NCI-H748 treated with DMSO at 0.1 percent for 48 hours (cell line): Measurements from ENCODE around the gene SYNJ1.
"Not testable (repeated sequence)": the region's sequence is repeated elsewhere in the genome, so short reads cannot be mapped to it uniquely, and the experiment has no call there.

Source experiments
- DNase-seq: peaks from one replicate; lab custom pipeline; 2025; lab: John Stamatoyannopoulos, UW

Gene SYNJ1

DNA sequence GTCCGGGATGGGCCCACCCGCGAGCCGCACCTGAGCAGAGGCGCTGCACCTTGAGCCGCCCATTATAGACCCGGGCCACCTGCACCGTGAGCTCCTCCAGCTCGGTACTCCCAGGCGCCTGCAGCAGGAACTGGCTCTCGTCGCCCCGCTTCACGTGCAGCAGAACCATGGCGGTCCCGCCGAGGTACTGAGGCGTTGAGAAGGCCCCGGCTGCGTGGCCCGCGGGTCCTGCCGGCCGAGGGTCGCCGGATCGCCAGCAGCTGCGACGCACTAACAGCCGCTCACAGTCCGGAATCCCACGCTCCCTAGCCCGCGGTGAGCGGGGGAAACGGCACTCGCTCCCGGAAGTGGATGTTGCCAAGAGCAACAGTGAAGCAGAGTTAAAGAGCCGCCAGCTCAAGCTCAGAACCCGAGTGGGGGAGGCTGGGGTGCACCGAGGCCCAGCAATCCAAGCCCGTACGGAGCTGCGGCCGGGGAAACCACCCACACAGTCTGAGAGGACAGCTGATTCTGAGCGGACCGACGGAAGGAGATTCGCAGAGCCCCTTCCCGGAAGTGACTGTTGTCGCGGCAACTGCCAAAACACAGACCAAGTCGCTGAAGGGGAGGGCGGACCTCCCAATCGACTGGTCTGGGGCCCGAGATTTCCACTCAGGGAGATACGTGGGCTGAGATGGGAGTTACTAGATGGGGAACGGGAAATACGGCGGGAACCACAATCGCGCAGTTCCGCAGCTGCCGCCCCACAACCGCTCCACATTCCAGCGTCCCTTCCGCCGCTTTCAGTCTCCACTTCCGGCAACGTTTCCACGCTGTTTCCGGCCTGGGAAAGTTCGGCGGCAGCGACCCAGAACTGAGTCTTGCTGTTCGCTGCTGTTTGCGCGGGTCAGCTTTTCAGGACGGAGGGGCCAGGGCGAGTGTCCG lies 115.5 kb downstream of the SYNJ1 start, which contains the start of gene CFAP298:
TSS of gene CFAP298 (minus strand) at position 303 of the 924 bp plus-strand sequence. CDS start at position 169, 134 bp downstream.
- DNase-seq: peak; percentile 64

DNA sequence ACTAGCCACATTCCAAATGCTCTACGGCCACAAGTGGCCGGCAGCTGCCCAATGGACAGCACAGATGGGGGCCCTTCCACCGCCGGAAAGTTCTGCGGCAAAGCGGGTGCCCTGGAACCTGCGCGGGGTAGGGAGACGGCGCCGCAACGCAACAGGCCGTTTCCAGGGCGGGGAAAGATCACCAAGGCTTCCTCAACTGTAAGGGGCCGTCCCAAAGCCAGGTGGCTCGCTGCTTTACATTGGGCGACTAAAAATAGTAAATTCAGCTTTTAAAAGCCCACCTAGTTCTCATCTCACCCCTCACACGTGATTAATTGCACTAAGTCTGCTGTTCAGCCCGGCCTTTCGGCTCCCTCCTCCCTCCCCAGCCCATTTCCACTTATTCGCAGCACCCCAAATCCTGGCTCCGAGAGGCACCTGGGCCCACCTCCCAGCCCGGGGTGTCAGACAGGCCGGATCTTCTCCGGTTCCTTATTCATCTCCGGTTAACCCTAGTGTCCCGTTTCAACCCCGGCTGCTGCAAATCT lies 116.3 kb downstream of the SYNJ1 start:
- no peak for DNase-seq

- DNase-seq: not testable (repeated sequence)
Measured at GRCh38 chr21:32610940-32611339, 116.9 kb downstream of the SYNJ1 start.

DNA sequence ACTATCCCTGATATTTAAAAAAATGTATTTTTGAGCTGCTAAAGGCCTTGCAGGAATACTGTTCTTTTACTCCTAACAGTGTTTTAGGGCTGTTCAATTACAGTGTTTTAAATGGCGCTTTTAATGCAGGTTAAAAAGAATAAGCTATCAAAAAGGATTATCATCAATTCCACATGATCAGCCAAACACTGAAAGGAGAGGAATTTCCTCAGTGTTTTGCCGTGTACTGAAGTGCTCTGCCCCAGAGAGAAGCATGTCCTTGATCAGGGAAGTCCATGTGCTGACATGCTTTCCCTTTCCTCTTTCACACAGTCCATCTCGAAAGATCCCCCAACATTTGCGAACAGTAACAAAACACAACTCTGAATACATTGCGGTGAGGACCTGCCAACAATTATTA lies 119.0 kb downstream of the SYNJ1 start:
- DNase-seq: no peak

DNA sequence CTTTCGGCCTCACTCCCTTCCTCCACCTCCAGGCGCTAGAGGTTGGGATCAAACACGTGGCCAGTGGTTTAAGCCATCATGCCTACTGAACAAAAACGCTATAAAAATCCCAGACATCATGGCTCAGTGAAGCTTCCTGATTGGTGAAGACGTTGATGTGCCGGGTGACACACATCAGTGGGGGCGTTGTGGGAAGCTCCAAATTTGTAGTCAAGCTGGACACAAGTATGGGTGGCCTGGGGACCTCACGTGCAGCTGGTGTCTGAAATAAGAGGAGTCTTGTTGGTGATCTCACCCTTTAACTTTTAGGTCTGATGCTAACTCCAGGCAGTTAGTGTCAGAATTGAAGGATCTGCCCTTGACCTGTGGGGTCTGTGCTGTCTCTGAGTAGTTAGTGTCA lies 122.3 kb downstream of the SYNJ1 start:
- no peak for DNase-seq

DNA sequence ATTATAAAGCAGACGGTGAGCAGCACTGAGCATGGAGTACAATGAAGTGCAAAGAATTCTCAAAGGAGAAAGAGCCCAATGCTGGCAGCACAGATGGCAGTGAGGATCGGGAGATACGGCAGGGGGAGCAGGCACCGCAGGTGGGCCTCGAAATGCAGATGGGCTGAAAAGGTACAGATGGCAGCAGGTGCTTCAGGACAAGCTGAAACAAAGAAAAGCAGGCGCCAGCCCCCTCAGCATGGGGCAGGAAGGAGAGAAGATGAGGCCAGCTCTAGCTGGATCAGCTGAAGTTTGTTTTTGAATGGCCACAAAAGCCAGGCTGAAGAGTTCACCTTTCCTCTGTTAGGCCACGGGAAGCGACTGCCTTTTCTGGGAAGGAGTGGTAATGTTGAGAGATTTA lies 123.3 kb downstream of the SYNJ1 start:
- DNase-seq: peak; percentile 54

GRCh38 chr21:32603131-32603530 lies 124.7 kb downstream of the SYNJ1 start:
- DNase-seq: no peak

- no peak for DNase-seq
Measured at GRCh38 chr21:32602099-32602498, 125.7 kb downstream of the SYNJ1 start.

- DNase-seq: no peak
Measured at GRCh38 chr21:32599526-32599925, 128.3 kb downstream of the SYNJ1 start.

GRCh38 chr21:32599091-32599490 lies 128.7 kb downstream of the SYNJ1 start:
- DNase-seq: no peak

DNA sequence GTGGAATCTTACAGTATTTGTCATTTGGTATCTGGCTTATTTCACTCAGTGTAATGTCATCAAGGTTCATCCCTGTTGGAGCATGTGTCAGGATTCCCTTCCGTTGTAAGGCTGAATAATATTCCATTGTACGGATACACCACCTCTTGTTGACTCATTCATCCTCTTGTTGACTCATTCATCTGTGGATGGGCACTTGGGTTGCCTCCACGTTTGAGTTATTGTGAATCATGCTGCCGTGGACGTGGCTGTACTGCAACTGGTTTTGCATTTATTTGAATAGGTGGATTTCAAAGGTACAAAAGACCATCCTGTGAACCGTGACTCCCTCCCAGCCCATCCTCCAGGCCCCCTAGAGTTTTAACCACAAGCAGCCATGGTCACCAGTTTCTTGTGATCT lies 130.6 kb downstream of the SYNJ1 start:
- DNase-seq: no peak

DNA sequence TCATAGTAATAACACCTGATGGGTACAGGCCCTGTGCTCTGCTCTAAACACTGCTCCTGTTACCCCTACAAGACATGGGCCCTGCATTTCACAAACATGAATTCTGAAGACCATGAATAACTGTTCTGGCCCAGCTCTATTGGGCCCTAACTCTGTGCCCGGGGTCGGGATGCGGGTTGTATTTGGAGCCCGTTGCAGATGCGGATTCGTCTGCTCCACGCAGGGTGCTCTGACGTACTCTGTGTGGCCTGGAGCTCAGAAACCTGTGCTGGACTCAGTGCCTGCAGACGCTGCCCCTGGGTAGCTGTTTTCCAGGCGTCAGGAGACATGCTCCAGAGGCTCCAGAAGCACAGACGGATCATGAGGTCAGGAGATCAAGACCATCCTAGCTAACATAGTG lies 132.4 kb downstream of the SYNJ1 start:
- no peak for DNase-seq

- no peak for DNase-seq
Measured at GRCh38 chr21:32593690-32594089, 134.1 kb downstream of the SYNJ1 start.

- no peak for DNase-seq
Measured at GRCh38 chr21:32592929-32593502, 134.8 kb downstream of the SYNJ1 start.

GRCh38 chr21:32590130-32590529 lies 137.7 kb downstream of the SYNJ1 start:
- DNase-seq: no peak

DNA sequence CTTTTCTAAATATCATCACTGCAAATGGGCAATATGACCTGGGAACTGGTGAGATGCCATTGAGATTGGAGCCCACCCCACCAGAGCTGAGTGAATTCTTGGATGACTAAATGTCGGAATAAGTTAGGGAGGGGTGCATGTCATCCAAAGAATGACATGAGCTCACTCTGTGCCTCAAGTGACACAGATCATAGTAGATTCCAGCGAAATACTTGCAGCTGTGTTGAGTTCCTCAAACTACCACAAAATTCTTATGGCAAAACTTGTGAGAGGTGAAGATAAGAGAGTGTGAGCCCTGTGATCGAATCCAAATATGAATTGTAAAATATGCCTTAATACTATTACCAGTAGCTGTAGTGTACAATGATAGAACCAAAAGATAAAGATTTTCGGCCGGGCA lies 140.2 kb downstream of the SYNJ1 start:
- no peak for DNase-seq

DNA sequence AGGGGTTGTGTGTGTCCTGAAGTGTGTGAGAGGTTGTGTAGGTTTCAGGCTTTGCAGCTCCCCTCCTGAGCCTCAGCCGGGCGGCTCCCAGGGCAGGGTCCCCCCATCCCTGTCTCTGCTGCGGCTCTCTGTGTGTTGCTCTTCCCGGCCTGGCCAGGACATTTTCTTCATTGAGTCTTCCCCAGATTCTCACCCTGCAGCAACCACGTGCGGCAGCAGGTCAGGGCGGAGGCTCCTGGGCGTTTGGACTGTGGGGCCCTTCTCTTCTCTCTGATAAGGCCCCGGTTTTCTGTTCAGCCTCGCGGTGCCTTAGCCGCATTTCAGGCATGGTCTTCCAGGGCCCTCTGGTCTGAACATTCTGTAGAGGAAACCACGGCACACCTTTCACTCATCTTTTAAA lies 140.7 kb downstream of the SYNJ1 start:
- DNase-seq: no peak

GRCh38 chr21:32585970-32586369 lies 141.8 kb downstream of the SYNJ1 start:
- DNase-seq: no peak

DNA sequence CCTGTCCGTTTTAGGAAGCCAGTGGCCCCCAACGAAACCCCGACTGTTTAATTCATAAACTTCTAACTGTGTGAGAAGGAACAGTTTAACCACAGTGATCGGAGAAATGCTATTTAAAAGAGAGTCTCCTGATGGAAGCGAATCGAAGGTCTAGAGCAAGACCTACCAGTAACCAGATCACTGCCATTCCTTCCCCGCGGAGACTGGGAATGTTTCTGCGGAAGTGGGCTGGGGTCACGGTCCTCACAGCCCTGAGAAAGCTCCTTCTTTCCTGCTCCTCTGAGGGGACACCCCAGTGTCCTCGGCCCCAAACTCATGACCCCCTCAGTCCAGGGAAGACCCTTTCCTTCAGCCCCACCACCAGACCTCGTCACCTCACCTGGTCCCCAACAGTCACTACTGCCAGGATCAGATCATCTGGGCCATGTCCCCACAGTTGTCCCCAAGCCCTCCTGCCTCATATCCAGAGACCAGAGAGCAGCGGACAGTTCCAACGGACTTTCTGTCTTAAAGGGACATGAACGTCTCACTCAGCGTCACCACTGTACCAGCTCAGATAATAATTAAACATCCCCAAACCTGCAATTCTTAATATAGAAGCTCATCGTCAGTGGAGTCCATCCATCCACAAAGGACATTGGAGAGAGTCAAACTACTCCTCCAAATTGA lies 142.6 kb downstream of the SYNJ1 start, which contains the start of gene TCP10L:
TSS of gene TCP10L (minus strand) at position 482 of the 669 bp plus-strand sequence. CDS start 1,219 bp downstream, outside the sequence.
- DNase-seq: no peak

GRCh38 chr21:32584472-32584871 lies 143.3 kb downstream of the SYNJ1 start:
- no peak for DNase-seq

DNA sequence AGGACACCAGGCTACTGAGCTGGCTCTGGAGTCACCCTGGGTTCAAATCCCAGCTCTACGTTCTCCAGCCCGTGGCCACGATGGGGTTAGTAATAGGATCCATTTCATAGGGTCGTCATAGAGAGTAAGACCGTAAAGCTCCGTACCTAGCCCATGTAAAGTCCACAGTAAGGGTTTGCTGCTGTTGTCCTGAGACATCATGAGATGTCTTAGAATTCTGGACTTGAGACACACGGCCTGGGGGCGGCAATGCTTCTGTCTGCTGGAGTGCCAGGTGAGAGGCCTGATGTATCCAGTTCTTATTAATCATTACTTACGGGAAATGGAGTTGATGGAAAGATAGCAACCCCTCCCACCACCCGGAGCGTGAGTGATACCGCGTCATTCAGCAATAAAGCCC lies 146.1 kb downstream of the SYNJ1 start:
- DNase-seq: no peak

DNA sequence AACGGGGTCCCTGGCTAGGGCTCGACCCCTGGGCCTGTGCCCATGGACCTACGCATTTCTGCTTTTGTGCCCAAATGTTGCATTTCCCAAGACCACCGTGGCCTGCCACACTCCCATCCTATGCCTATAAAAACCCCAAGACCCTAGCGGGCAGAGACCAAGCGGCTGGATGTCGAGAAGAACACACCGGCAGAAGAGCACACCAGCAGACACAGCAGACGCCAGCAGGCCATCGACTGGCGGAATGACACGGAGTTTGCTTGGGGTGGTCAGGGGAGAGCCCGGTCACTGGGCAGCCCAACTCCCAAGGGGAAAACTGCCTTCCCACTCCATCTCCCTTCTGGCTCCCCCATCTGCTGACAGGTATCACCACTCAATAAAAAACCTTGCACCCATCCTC lies 146.9 kb downstream of the SYNJ1 start:
- no peak for DNase-seq
